Left colon (tissue), 2 donors: ENCODE data around the gene TNPO3. TPM values are rescaled to one million over a fixed set of nuclear protein-coding genes. Genes with fewer than 3 reads are reported as not detected.
"Not testable (repeated sequence)": the region's sequence is repeated elsewhere in the genome, so short reads cannot be mapped to it uniquely, and the experiment has no call there.

Experiments used
- ATAC-seq: fragments of 200-7000 bp; cut with Tn5 transposase; one replicate; pipeline ENCODE4 v1.9.1; 2020; ENCODE audit warnings: mild to moderate bottlenecking, moderate library complexity
- DNase-seq, 2 donors: peaks; one replicate each; pipeline ENCODE4 v3.0.0-alpha.2; 2020
- intact Hi-C, 2 donors: fragments of 100-400 bp; cut with DNase I in 1 of 2; cut with micrococcal nuclease in 1 of 2; formaldehyde crosslinking; loops; one replicate each; pipeline versions ENCODE4 v1.11.2 to v1.14.0; 2022; cut with DNase I, micrococcal nuclease
- total RNA-seq, 2 donors: library from RNA; stranded (reverse); fragmentation: NEBNext Ultra II Directional; extraction: Animal tissue kit (Norgen Biotek cat#: 25700); gene quantifications; one replicate each; pipeline ENCODE4 v1.2.1, GENCODE V29; 2021
- donor health status: DM: no; HTN: no; CAD: no.
- donor health status: DM: yes; HTN: yes; CAD: no.

The TNPO3 gene
- total RNA-seq, 2 donors from 2014 or later = 35.2 to 36.4 TPM

DNA sequence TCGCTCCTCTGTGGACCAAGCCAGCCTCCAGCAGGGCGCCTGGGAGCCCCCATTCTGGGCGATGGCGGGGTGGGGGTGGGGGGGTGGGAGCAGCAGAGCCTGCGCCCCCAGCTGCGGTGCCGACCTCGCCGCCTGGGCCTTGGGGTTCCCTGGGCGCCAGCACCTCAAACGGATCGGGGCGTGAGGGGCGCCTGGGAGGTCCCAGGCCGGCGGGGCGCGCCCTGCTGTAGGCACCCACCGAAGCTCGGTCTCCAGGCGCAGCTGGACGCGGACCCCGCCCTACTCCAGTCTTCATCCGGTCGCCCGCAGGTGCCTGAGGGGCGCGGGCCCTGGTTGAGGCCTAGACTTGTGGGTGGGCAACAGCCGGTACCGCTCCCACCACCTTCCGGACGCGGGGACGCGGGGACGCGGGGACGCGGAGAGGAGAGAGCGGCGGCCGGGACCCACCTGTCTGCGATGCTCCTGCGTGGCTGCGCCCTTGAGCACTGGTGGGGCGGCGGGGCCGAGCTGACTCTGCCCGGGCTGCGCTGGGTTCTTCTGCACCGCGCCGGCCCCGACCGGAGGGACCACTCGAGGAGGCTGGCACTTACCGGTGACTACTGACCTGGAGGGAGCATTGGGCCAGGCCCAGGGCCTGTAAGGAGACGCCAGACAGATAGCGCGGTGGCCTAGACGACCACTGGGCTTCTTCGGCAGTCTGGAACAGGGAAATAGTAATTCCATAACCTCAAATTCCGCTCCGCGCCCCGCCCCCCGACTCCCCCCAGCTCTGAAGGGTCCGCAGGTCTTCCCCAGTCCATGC is 138.9 kb downstream of the TNPO3 start:
- intact Hi-C loops = no loop called here
- no peak for DNase-seq
- no peak for ATAC-seq

- DNase-seq = no peak
- no peak for ATAC-seq
- intact Hi-C loops = no loop called here
Observed at GRCh38 chr7:128915271-128915819, 139.6 kb downstream of the TNPO3 start.

DNA sequence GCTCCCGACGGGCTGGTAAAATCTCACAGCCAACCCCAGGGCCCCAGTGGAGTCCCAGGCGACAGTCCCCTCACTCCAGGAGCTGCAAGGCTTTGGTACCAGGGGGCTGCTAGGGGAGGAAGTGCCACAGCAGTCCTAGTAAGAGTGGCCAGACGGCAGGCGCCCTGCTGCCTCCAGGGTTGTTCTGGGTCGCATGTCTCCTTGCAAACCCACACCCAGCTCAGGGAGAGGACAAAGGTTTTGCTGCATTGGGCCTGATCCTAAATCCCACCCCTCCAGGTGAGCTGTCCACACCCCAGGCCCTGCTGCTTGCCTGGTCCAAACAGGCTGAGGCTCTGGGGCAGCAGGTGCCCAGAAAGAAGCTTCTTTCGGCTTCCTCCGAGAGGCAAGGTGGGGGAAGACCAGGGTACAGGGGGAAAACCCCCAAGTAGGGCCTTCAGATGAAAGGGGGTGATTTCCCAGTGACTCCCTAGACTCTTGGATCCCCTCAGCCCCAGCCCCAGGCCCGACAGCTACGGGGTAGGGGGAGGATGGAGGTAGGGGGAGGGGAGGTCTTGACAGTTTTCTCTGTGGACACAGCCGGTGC is 140.3 kb downstream of the TNPO3 start:
- DNase-seq (no peak), ATAC-seq (no peak)
- intact Hi-C loops = no loop called here

GRCh38 chr7:128913870-128914565 is 140.9 kb downstream of the TNPO3 start:
- DNase-seq (no peak), ATAC-seq (no peak)

DNA sequence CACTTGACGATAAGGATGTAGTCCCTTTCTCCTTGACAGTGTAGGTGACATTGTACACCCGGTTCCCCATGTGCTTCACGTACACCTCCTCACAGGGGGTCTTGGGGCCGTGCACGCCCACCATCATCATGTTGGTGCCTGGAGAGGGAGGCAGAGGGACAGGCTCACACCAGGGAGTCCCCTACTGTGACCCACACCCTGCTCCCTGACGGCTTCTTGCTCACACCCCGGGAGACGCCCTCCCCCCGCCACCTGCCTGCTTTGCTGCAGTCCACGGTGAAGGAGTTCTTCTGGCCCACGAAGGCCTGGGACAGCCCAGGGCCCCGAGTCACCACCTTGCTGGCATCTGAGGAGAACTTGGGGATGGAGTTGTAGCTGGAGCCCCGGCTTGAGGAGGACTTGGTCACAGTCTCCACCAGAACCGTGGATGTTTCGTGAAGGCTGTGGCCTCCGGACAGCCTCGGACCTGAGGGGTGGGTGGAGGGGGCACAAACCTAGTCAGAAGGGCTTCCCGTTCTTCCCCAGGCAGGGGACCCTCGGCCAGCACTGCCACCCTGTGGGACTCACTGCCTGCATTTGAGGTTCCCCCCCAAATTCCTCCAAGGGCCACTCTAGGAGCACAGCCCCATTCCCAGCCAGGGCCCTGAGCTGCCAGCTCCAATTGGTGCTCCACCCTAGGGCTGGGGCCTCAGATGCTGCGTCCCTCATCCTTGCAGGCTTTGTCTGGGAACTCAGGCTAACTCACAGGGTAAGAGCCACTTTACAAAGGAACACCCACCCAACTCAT is 142.0 kb downstream of the TNPO3 start:
- intact Hi-C loops, DNase-seq, ATAC-seq: not testable (repeated sequence)

More at GRCh38 chr7:128913870-128914565, 140.9 kb downstream of the TNPO3 start:
- intact Hi-C loops = no loop called here

DNA sequence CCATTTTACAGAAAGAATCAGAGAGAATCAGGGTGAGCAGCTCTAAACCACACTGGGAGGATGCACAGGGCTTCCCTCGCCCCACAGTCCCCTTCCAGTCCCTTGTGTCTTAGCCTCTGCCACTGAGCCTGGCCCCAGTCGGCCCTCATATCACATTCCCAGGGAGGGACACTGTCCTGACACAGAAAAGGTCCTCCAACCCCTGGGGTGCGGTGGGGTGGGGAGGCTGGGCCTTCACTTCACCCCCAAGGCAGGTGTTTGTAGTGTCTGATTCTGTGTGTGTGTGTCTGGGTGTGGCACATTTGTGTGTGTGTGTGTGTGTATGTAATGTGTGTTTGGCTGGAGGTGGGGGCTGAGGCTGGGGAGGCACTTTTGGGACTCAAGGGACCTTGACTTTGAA is 142.6 kb downstream of the TNPO3 start:
- intact Hi-C loops = no loop called here
- DNase-seq (no peak), ATAC-seq (peak; percentile 1)

- DNase-seq (peak; percentile 70 to 71), ATAC-seq (peak; percentile 85)
Observed at GRCh38 chr7:128911423-128912031, 143.4 kb downstream of the TNPO3 start.

GRCh38 chr7:128910569-128910945 is 144.4 kb downstream of the TNPO3 start, which contains the start of gene KCP:
Gene KCP (minus strand): TSS chr7:128910709. CDS start chr7:128910676, 33 bp downstream.
- peak in 1 of 2 donors; percentile 24 for DNase-seq
- intact Hi-C loops = no loop called here
- no peak for ATAC-seq

More at GRCh38 chr7:128911423-128912031, 143.4 kb downstream of the TNPO3 start:
- intact Hi-C loops = no loop called here

DNA sequence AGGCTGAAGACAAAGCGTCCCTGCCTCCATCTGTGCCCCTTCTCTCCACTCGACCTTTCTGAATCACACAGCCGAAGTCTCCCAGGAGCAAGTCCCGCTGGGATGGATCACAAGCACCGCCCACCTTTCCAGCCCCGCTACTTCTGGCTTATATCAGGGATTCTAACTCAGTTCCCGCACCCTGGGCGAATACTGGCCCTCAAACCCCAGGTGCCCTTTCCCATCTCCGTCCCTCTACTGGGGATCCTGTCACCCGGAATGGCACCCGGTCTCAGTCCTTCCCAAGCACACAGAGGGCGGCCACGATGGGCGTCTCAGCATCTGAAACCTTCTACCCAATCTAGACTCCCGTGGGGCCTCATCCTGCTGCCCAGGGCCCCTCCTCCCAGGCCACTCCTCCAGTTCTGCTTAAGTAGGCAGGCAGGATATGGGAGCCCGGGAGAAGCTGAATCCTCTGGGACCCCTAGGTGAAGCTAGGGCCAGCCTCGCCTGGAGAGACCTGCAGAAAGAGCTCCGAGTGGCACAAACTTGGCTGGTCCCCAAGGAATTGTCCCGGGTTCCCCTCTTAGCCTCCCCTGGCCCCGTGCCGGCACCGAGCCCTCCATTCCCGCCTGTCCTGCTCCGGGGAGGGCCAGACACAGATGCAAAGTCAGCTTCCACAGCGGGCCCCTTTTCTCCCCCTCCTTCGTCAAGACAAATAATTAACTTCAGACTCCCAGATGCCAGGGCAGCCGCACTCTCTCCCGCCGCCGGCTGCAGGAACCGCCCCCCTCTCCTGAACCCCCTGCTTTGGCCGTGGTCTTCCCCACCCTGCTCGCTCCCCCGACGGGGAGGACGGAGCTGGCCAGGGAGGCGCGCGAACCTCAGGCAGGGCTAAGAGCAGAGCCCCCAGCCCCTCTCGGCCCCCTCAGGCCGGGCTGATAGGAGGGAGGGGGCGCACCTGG is 145.0 kb downstream of the TNPO3 start:
- DNase-seq = peak in 1 of 2 donors; percentile 22
- ATAC-seq = no peak
- intact Hi-C loops = loop anchor here in 1 of 2 donors (5.0 kb wide), 1 partner anchor 182 kb away; no protein-coding TSS in a partner anchor

DNA sequence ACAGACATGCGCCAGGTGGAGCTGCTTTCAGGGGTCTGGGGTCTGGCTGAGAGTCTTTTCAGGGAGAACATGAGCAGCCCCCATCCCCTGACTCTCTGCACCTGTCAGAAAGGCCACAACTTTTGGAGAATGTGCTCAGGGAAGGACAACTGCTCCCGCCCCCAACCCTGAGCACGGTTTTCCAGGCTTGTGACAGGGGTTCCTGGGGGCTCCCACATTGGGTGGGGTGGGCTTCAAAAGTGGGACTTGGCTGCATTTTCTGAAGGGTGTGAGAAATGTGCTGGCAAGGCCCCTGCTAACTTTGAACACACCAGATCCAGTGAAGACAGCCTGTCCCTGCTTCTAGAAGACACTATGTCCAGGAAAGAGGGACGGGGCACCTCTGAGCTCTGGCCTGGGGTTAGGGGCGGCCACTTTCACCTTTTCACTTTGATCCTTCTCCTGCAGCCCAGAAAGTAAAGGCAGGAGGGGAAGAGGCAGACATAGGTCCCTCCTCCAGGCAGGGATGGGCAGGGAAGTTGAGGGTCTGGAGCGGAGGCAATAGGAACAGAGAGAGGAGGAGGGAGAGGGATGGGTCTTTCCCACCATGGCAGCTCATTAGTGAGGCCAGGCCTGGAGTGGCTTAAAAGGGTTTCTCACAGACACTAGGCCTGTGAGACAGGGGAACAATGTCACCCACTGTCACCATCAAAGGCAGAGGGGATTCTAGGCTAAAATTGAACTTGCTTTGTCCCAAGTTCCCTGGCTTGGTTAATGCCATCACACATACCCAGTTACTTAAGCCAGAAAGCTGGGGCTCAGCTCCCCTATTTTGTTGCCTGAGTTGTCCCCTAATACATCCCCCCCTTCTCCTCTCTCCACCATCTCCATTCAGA is 145.9 kb downstream of the TNPO3 start:
- no peak for ATAC-seq
- intact Hi-C loops = loop anchor here in 1 of 2 donors (5.0 kb wide), 1 partner anchor 183 kb away; no protein-coding TSS in a partner anchor
- peak in 1 of 2 donors; percentile 13 for DNase-seq

- ATAC-seq (no peak), DNase-seq (no peak)
- intact Hi-C loops = loop anchor here in 1 of 2 donors (5.0 kb wide), 1 partner anchor 185 kb away; no protein-coding TSS in a partner anchor
Observed at GRCh38 chr7:128906766-128907559, 147.9 kb downstream of the TNPO3 start.

- ATAC-seq = no peak
- DNase-seq = no peak
- intact Hi-C loops = loop anchor here in 1 of 2 donors (5.0 kb wide), 1 partner anchor 186 kb away; no protein-coding TSS in a partner anchor
Observed at GRCh38 chr7:128906001-128906765, 148.7 kb downstream of the TNPO3 start.

- intact Hi-C loops = loop anchor here in 1 of 2 donors (5.0 kb wide), 1 partner anchor 188 kb away; no protein-coding TSS in a partner anchor
- DNase-seq (peak in 1 of 2 donors; percentile 18), ATAC-seq (peak; percentile 51)
Observed at GRCh38 chr7:128904381-128905197, 150.3 kb downstream of the TNPO3 start.
